K562 (cell line): ENCODE results near the gene EPB41L3.
"Not testable (repeated sequence)": the region's sequence is repeated elsewhere in the genome, so short reads cannot be mapped to it uniquely, and the experiment has no call there.

Experiments
- BRF1 ChIP-seq: IDR thresholded peaks from 3 replicates; pipeline ENCODE4 v1.6.1; 2011; ENCODE audit warnings: borderline replicate concordance, mild to moderate bottlenecking; ENCODE audit not compliant: insufficient read length; ENCODE audit errors: extremely low read depth
- CBX2 ChIP-seq: fragments of 200-600 bp; sonication (generic); IDR thresholded peaks from one replicate; pipeline ENCODE4 v1.6.1; 2012; ENCODE audit warnings: mild to moderate bottlenecking, low read length, inconsistent platforms; ENCODE audit not compliant: insufficient read depth, poor library complexity, severe bottlenecking
- POLR2A ChIP-seq: fragments of 450-650 bp; conservative IDR thresholded peaks from 2 replicates; pipeline ENCODE4 v1.6.1; 2016
- RBM17 ChIP-seq: fragments of 200-400 bp; formaldehyde crosslinking; IDR thresholded peaks from 2 replicates; pipeline ENCODE4 v1.6.1; 2017; ENCODE audit warnings: low read depth, mild to moderate bottlenecking, low read length, borderline replicate concordance
- ZNF589 ChIP-seq: fragments of 200-800 bp; sonication (Bioruptor generic); IDR thresholded peaks from 2 replicates; pipeline ENCODE4 v1.6.1; 2016; ENCODE audit warnings: low read depth, missing genetic modification characterization, missing compliant biosample characterization

GRCh38 chr18:5570613-5571012 is 26.8 kb upstream of the EPB41L3 start:
- TF ChIP-seq POLR2A; BRF1; CBX2; ZNF589 (CRISPR knock-in tag); RBM17: not testable (repeated sequence)
